ENCODE results near the gene IQGAP3. TPM values are rescaled to one million over a fixed set of nuclear protein-coding genes. Genes with fewer than 3 reads are reported as not detected.

IQGAP3 gene
- polyA plus RNA-seq, 3 donors = 0.03 to 0.24 TPM; not detected in 1

DNA sequence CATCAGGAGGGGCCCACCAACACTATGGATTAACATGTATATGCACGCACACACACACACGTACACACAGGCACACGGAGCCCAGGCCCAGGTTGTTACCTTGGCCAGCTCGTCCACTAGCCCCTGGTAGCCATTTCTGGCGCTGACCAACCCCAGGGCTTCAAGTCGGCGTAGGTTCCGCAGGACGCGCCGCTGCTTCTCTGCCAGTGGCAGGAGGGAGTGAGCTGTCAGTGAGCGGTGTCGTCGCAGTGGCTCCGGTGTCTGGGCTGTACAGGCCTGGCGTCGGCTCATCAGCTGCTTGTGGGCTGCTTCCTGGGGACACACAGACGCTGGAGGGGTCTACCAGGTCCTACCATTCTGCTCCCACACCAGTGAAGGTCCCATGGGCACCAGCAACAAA, 42.4 kb downstream of the IQGAP3 start:
- TF ChIP-seq, protein P1, sequence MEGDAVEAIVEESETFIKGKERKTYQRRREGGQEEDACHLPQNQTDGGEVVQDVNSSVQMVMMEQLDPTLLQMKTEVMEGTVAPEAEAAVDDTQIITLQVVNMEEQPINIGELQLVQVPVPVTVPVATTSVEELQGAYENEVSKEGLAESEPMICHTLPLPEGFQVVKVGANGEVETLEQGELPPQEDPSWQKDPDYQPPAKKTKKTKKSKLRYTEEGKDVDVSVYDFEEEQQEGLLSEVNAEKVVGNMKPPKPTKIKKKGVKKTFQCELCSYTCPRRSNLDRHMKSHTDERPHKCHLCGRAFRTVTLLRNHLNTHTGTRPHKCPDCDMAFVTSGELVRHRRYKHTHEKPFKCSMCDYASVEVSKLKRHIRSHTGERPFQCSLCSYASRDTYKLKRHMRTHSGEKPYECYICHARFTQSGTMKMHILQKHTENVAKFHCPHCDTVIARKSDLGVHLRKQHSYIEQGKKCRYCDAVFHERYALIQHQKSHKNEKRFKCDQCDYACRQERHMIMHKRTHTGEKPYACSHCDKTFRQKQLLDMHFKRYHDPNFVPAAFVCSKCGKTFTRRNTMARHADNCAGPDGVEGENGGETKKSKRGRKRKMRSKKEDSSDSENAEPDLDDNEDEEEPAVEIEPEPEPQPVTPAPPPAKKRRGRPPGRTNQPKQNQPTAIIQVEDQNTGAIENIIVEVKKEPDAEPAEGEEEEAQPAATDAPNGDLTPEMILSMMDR (IDR thresholded peaks at IDR 0.05) = no peak
- Histone ChIP-seq H3K9ac (ENCODE audit: insufficient read depth, low read length, poor library complexity, severe bottlenecking) (no peak overlapping the region), H3K9me3 (replicated peaks in 1 of 2; ENCODE audit: control insufficient read depth in 1 of 2, insufficient read depth in 1 of 2, low read length in 2 of 2) (no peaks in the 10 kb centered on the region), H3K79me2 (ENCODE audit: insufficient read depth, low read length) (peaks cover 4% of the 10 kb centered on the region), H3K4me3 (replicated peaks in 1 of 3; ENCODE audit: low read depth in 2 of 3, low read length in 3 of 3) (no peak overlapping the region), H3K27ac (ENCODE audit: low read depth in 1 of 2, low read length in 2 of 2) (no peak overlapping the region), H2AFZ (ENCODE audit: insufficient read depth, low read depth, low read length, poor library complexity, severe bottlenecking) (no peak overlapping the region), H3K4me2 (replicated peaks; ENCODE audit: extremely low read depth, low read length, poor library complexity, severe bottlenecking) (no peak overlapping the region), H3K27me3 (ENCODE audit: control insufficient read depth in 2 of 2, insufficient read depth in 2 of 2, low read length in 2 of 2) (no peaks in the 10 kb centered on the region), H4K20me1 (ENCODE audit: insufficient read depth, low read length) (no peaks in the 10 kb centered on the region), H3K36me3 (replicated peaks in 1 of 2; ENCODE audit: control insufficient read depth in 1 of 2, insufficient read depth in 2 of 2, low read length in 2 of 2) (peaks cover 32 to 54% of the 10 kb centered on the region in 2 donors), H3K4me1 (ENCODE audit: control insufficient read depth in 1 of 2, insufficient read depth in 2 of 2, low read length in 2 of 2) (peaks cover 25 to 36% of the 10 kb centered on the region in 2 donors)
- no peak for DNase-seq
- Mint-ChIP-seq H3K27ac (no peak overlapping the region), H3K36me3 (peaks cover 46 to 72% of the 10 kb centered on the region in 2 donors), H3K27me3 (ENCODE audit: low read depth in 3 of 3) (peaks cover 0 to 3% (median 0%) of the 10 kb centered on the region in 3 donors), H3K4me3 (no peak overlapping the region), H3K9me3 (no peaks in the 10 kb centered on the region), H3K4me1 (peaks cover 33% of the 10 kb centered on the region)
- 97% methylated on average over 16 of the region's 18 CpGs for WGBS (ENCODE audit: insufficient coverage)
- intact Hi-C loops (cut with micrococcal nuclease) = no loop called here

DNA sequence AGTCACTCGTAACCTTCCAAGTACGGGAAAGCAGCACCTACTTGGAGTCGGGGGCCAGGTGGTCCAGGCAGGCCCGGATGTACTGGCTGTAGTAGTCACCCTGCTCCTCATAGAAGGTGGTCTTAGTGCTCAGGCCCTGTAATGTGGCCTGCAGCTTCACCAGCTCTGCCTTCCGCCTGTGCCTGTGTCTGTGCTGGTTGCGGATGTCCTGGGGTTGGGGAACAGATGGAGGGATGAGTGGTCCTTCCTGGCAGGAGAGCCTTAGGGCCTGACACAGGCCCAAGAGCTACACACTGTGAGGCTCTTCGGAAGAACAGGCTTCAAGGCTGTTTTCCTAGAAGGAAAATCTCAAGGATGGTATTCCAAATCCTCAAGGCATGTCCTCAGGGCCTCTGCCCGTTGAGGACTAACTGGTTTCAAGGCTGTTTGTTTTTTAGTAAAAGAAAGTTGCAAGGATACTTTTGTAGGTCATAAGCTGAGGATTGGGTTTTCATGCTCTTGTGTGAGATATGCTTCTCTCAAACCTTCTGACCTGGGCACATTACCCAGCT, 43.4 kb downstream of the IQGAP3 start:
- TF ChIP-seq, protein P1 (IDR thresholded peaks at IDR 0.05) = no peak
- no peak for DNase-seq
- Histone ChIP-seq H3K27me3 (ENCODE audit: control insufficient read depth in 2 of 2, insufficient read depth in 2 of 2, low read length in 2 of 2) (no peaks in the 10 kb centered on the region), H3K79me2 (ENCODE audit: insufficient read depth, low read length) (peaks cover 4% of the 10 kb centered on the region), H3K27ac (ENCODE audit: low read depth in 1 of 2, low read length in 2 of 2) (no peak overlapping the region), H3K36me3 (replicated peaks in 1 of 2; ENCODE audit: control insufficient read depth in 1 of 2, insufficient read depth in 2 of 2, low read length in 2 of 2) (peaks cover 22 to 43% of the 10 kb centered on the region in 2 donors), H3K4me1 (ENCODE audit: control insufficient read depth in 1 of 2, insufficient read depth in 2 of 2, low read length in 2 of 2) (peaks cover 35 to 47% of the 10 kb centered on the region in 2 donors), H3K9ac (ENCODE audit: insufficient read depth, low read length, poor library complexity, severe bottlenecking) (no peak overlapping the region), H3K9me3 (replicated peaks in 1 of 2; ENCODE audit: control insufficient read depth in 1 of 2, insufficient read depth in 1 of 2, low read length in 2 of 2) (no peaks in the 10 kb centered on the region), H4K20me1 (ENCODE audit: insufficient read depth, low read length) (no peaks in the 10 kb centered on the region), H3K4me2 (replicated peaks; ENCODE audit: extremely low read depth, low read length, poor library complexity, severe bottlenecking) (no peak overlapping the region), H3K4me3 (replicated peaks in 1 of 3; ENCODE audit: low read depth in 2 of 3, low read length in 3 of 3) (no peak overlapping the region), H2AFZ (ENCODE audit: insufficient read depth, low read depth, low read length, poor library complexity, severe bottlenecking) (no peak overlapping the region)
- peak overlapping the region in 1 of 7 donors; percentile 11 for H3K27ac Mint-ChIP-seq
- peaks cover 0 to 3% (median 0%) of the 10 kb centered on the region in 3 donors for H3K27me3 Mint-ChIP-seq (ENCODE audit: low read depth in 3 of 3)
- H3K4me1 Mint-ChIP-seq = peaks cover 44% of the 10 kb centered on the region
- WGBS (ENCODE audit: insufficient coverage) = 100% methylated on average over 7 of the region's 8 CpGs
- intact Hi-C loops (cut with micrococcal nuclease) = loop anchor here (5.0 kb wide), 3 partner anchors 37 to 42 kb away; no protein-coding TSS in a partner anchor
- no peaks in the 10 kb centered on the region for H3K9me3 Mint-ChIP-seq
- H3K4me3 Mint-ChIP-seq = no peak overlapping the region
- H3K36me3 Mint-ChIP-seq = peaks cover 40 to 61% of the 10 kb centered on the region in 2 donors
